HG03196 (cell line): ENCODE data around the gene METTL24.

Source experiments
- ATAC-seq: cut with Tn5 transposase; IDR thresholded peaks from one replicate; pipeline ENCODE4 v1.9.1; 2021; ENCODE audit not compliant: unreplicated experiment

METTL24 gene

GRCh38 chr6:110207652-110208051 lies 150.5 kb downstream of the METTL24 start:
- ATAC-seq = no peak

GRCh38 chr6:110201151-110201884 lies 156.8 kb downstream of the METTL24 start:
- no peak for ATAC-seq

- ATAC-seq = no peak
These were observed 159.6 kb downstream of the METTL24 start for GRCh38 chr6:110198561-110198960.

- no peak for ATAC-seq
These were observed 161.3 kb downstream of the METTL24 start for GRCh38 chr6:110196874-110197273.

- no peak for ATAC-seq
These were observed 162.5 kb downstream of the METTL24 start for GRCh38 chr6:110195639-110196038.
